WTC11 (cell line): Measurements from ENCODE around the gene RGS7.

ENCODE experiments used
- CREB1 ChIP-seq: sonication (generic); formaldehyde crosslinking; IDR thresholded peaks from 2 replicates; pipeline ENCODE4 v1.8.0; 2023; ENCODE audit warnings: mild to moderate bottlenecking, missing genetic modification reagents
- ETV6 ChIP-seq: sonication (generic); formaldehyde crosslinking; IDR thresholded peaks from 2 replicates; pipeline ENCODE4 v1.8.1; 2022; ENCODE audit warnings: mild to moderate bottlenecking, missing genetic modification reagents
- NFATC4 ChIP-seq: fragments of 250-450 bp; sonication (Bioruptor Pico); IDR thresholded peaks from 2 replicates; pipeline ENCODE4 v1.9.0; 2021; ENCODE audit warnings: mild to moderate bottlenecking
- NR2C2 ChIP-seq: sonication (generic); formaldehyde crosslinking; IDR thresholded peaks from 2 replicates; pipeline ENCODE4 v1.8.0; 2022; ENCODE audit warnings: mild to moderate bottlenecking, missing genetic modification reagents
- SMAD4 ChIP-seq: sonication (generic); formaldehyde crosslinking; IDR thresholded peaks from 2 replicates; pipeline ENCODE4 v1.8.0; 2022; ENCODE audit warnings: mild to moderate bottlenecking, missing genetic modification reagents
- ZNF671 ChIP-seq: fragments of 250-450 bp; sonication (Bioruptor Pico); IDR thresholded peaks from 2 replicates; pipeline ENCODE4 v1.8.0; 2021; ENCODE audit warnings: mild to moderate bottlenecking
- TF ChIP-seq, protein P1 (sequence below): sonication (generic); formaldehyde crosslinking; IDR thresholded peaks from 2 replicates; pipeline ENCODE4 v1.8.0; 2023; ENCODE audit warnings: missing genetic modification reagents
- TF ChIP-seq, protein P2 (sequence below): fragments of 200-600 bp; IDR thresholded peaks from 2 replicates; pipeline ENCODE4 v1.8.0; 2022; ENCODE audit warnings: antibody characterized with exemption
- TF ChIP-seq, protein P3 (sequence below): fragments of 250-450 bp; sonication (Bioruptor Pico); IDR thresholded peaks from 2 replicates; pipeline ENCODE4 v2.1.2; 2022; ENCODE audit warnings: mild to moderate bottlenecking, moderate library complexity
- TF ChIP-seq, protein P4 (sequence below): sonication (generic); formaldehyde crosslinking; IDR thresholded peaks from 2 replicates; pipeline ENCODE4 v1.8.1; 2022; ENCODE audit warnings: mild to moderate bottlenecking, missing genetic modification reagents, moderate library complexity, borderline replicate concordance

DNA sequence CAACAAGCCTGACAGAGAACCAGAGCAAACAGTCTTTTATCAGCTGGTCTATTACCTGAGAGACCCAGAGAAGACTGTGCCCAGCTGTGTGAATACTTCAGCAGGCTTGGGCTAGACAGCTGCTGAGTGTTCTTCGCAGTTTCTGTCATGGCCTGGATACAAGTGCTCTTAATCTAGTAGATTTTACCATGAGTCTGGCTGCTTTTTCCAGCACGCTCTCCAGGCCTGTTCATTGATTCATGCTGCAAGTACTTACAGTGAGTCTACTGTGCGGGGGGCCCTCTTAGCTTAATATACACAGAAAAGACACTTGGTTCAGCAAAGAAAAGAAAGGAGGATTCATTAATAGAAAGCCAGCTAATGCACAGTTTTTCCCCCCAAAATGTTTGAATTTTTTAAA, 48.5 kb downstream of the RGS7 start:
- TF ChIP-seq, protein P1, sequence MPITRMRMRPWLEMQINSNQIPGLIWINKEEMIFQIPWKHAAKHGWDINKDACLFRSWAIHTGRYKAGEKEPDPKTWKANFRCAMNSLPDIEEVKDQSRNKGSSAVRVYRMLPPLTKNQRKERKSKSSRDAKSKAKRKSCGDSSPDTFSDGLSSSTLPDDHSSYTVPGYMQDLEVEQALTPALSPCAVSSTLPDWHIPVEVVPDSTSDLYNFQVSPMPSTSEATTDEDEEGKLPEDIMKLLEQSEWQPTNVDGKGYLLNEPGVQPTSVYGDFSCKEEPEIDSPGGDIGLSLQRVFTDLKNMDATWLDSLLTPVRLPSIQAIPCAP (CRISPR knock-in tag), result no peak
- TF ChIP-seq, protein P2, sequence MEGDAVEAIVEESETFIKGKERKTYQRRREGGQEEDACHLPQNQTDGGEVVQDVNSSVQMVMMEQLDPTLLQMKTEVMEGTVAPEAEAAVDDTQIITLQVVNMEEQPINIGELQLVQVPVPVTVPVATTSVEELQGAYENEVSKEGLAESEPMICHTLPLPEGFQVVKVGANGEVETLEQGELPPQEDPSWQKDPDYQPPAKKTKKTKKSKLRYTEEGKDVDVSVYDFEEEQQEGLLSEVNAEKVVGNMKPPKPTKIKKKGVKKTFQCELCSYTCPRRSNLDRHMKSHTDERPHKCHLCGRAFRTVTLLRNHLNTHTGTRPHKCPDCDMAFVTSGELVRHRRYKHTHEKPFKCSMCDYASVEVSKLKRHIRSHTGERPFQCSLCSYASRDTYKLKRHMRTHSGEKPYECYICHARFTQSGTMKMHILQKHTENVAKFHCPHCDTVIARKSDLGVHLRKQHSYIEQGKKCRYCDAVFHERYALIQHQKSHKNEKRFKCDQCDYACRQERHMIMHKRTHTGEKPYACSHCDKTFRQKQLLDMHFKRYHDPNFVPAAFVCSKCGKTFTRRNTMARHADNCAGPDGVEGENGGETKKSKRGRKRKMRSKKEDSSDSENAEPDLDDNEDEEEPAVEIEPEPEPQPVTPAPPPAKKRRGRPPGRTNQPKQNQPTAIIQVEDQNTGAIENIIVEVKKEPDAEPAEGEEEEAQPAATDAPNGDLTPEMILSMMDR, result no peak
- TF ChIP-seq ZNF671 (CRISPR knock-in tag), result no peak
- no peak for TF ChIP-seq NR2C2
- TF ChIP-seq, protein P3, sequence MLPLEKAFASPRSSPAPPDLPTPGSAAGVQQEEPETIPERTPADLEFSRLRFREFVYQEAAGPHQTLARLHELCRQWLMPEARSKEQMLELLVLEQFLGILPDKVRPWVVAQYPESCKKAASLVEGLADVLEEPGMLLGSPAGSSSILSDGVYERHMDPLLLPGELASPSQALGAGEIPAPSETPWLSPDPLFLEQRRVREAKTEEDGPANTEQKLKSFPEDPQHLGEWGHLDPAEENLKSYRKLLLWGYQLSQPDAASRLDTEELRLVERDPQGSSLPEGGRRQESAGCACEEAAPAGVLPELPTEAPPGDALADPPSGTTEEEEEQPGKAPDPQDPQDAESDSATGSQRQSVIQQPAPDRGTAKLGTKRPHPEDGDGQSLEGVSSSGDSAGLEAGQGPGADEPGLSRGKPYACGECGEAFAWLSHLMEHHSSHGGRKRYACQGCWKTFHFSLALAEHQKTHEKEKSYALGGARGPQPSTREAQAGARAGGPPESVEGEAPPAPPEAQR, result no peak
- TF ChIP-seq CREB1, result no peak
- no peak for TF ChIP-seq SMAD4
- no peak for TF ChIP-seq ETV6
- TF ChIP-seq NFATC4, result no peak
- TF ChIP-seq, protein P4, sequence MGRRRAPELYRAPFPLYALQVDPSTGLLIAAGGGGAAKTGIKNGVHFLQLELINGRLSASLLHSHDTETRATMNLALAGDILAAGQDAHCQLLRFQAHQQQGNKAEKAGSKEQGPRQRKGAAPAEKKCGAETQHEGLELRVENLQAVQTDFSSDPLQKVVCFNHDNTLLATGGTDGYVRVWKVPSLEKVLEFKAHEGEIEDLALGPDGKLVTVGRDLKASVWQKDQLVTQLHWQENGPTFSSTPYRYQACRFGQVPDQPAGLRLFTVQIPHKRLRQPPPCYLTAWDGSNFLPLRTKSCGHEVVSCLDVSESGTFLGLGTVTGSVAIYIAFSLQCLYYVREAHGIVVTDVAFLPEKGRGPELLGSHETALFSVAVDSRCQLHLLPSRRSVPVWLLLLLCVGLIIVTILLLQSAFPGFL, result no peak
